GM12878 (cell line): Measurements from ENCODE around the gene KRTAP10-5. TPM values are rescaled to one million over a fixed set of nuclear protein-coding genes. Genes with fewer than 3 reads are reported as not detected.

Experiments
- ATAC-seq: fragments of 200-7000 bp; cut with Tn5 transposase; 3 replicates; pipeline ENCODE4 v1.9.1; 2020; ENCODE audit warnings: mild to moderate bottlenecking, moderate library complexity
- BruUV-seq: library from RNA; stranded (reverse); fragments of 400-500 nt; replicated peaks from 2 replicates; lab custom pipeline; 2021; lab: Mats Ljungman, UMichigan
- CTCF ChIA-PET: fragments of 300-600 bp; sonication (Branson Sonifier 250); formaldehyde crosslinking; extraction: SDS; loops from one replicate; lab custom pipeline; 2021; ENCODE audit warnings: inconsistent platforms; lab: Yijun Ruan, JAX
- POLR2A ChIA-PET: fragments of 350-600 bp; formaldehyde crosslinking; extraction: SDS; loops from one replicate; lab custom pipeline; 2021; ENCODE audit warnings: inconsistent platforms; lab: Charles Lee
- RAD21 ChIA-PET: fragments of 300-600 bp; sonication (Branson Sonifier 250); formaldehyde crosslinking; loops from one replicate; lab custom pipeline; 2023; ENCODE audit warnings: antibody characterized with exemption; ENCODE audit not compliant: unreplicated experiment; lab: Charles Lee
- SMC1A ChIA-PET: fragments of 300-600 bp; sonication (Branson Sonifier 250); formaldehyde crosslinking; loops from one replicate; lab custom pipeline; 2023; ENCODE audit not compliant: unreplicated experiment, uncharacterized antibody; lab: Charles Lee
- DNase-seq: peaks from one replicate; pipeline ENCODE4 v3.0.0-alpha.2; 2011; ENCODE audit warnings: low read depth, low spot score
- FAIRE-seq: peaks from 3 replicates; lab custom pipeline; 2011; peaks lifted over from hg19 to GRCh38; lab: Jason Lieb, UNC
- H2AFZ ChIP-seq: 2 replicates; pipeline ENCODE4 v1.6.0; 2011; ENCODE audit warnings: low read depth, low read length, control low read depth; ENCODE audit not compliant: control insufficient read depth
- H3K27ac ChIP-seq: 2 replicates; pipeline ENCODE4 v1.5.1; 2011; ENCODE audit warnings: control low read depth; ENCODE audit not compliant: control insufficient read depth, insufficient read depth
- H3K27me3 ChIP-seq, 2 experiments: replicated peaks in 1 of 2; 2 replicates each; pipeline versions ENCODE4 v1.6.0 to v1.6.1; 2011; ENCODE audit warnings: low read length in 1 of 2; ENCODE audit not compliant: control insufficient read depth in 2 of 2, insufficient read depth in 2 of 2
- H3K36me3 ChIP-seq, 2 experiments: 2 replicates each; pipeline ENCODE4 v1.5.1; 2011; ENCODE audit warnings: low read length in 1 of 2; ENCODE audit not compliant: control insufficient read depth in 2 of 2, insufficient read depth in 2 of 2
- H3K4me1 ChIP-seq: 2 replicates; pipeline ENCODE4 v1.6.1; 2011; ENCODE audit warnings: mild to moderate bottlenecking, low read length, moderate library complexity, mixed read lengths; ENCODE audit not compliant: control insufficient read depth, insufficient read depth
- H3K4me2 ChIP-seq: 2 replicates; pipeline ENCODE4 v1.6.0; 2011; ENCODE audit warnings: control low read depth; ENCODE audit not compliant: control insufficient read depth, insufficient read depth
- H3K4me3 ChIP-seq: fragments of 200-600 bp; sonication (generic); 2 replicates; pipeline ENCODE4 v1.5.1; 2016
- H3K79me2 ChIP-seq: 2 replicates; pipeline ENCODE4 v1.6.0; 2011; ENCODE audit warnings: low read length; ENCODE audit not compliant: control insufficient read depth, insufficient read depth
- H3K9ac ChIP-seq: 2 replicates; pipeline ENCODE4 v1.8.0; 2011; ENCODE audit warnings: low read length, control low read depth, mixed read lengths; ENCODE audit not compliant: control insufficient read depth, insufficient read depth
- H3K9me3 ChIP-seq: replicated peaks from 3 replicates; pipeline ENCODE4 v1.5.1; 2011; ENCODE audit warnings: mild to moderate bottlenecking, low read length; ENCODE audit not compliant: control insufficient read depth, insufficient read depth
- H4K20me1 ChIP-seq: 2 replicates; pipeline ENCODE4 v1.6.0; 2011; ENCODE audit not compliant: control insufficient read depth, insufficient read depth
- BCLAF1 ChIP-seq: fragments of 450-650 bp; IDR thresholded peaks from 2 replicates; pipeline ENCODE4 v1.6.1; 2017; ENCODE audit warnings: antibody characterized with exemption, mild to moderate bottlenecking, moderate library complexity
- CREM ChIP-seq: IDR thresholded peaks from 2 replicates; pipeline ENCODE4 v1.6.1; 2014; ENCODE audit warnings: antibody characterized with exemption, low read depth
- MXI1 ChIP-seq: fragments of 150-350 bp; IDR thresholded peaks from 2 replicates; pipeline ENCODE4 v1.6.1; 2011; ENCODE audit warnings: low read depth, mild to moderate bottlenecking, inconsistent platforms, low read length, improper control_type of control experiment
- ZNF687 ChIP-seq: fragments of 450-650 bp; IDR thresholded peaks from 2 replicates; pipeline ENCODE4 v1.6.1; 2017; ENCODE audit warnings: mild to moderate bottlenecking, moderate library complexity
- WGBS: methylation state at CpG from one replicate; pipeline ENCODE4 v1.1.6; 2016; ENCODE audit warnings: low lambda C conversion rate; ENCODE audit not compliant: insufficient replicate concordance, insufficient coverage; ENCODE audit errors: missing lambda C conversion rate; 5-methylcytosine and 5-hydroxymethylcytosine counted together
- in situ Hi-C: fragments of 300-500 bp; cut with MboI; formaldehyde crosslinking; loops from 9 replicates; pipeline ENCODE4 v1.14.3; 2018; ENCODE audit warnings: mixed read lengths
- intact Hi-C: fragments of 100-400 bp; cut with micrococcal nuclease; formaldehyde crosslinking; loops from one replicate; pipeline ENCODE4 v1.14.2; 2022; ENCODE audit not compliant: unreplicated experiment
- polyA plus RNA-seq, 11 experiments: library from polyadenylated mRNA; depleted of rRNA in 4 of 11; unstranded in 6 of 11; stranded (reverse) in 5 of 11; fragments of >200 nt; fragmentation: Nextera tagmentation in 4 of 11; fragmentation: Illumina TruSeq in 1 of 11; extraction: Ambion mirVana in 4 of 11; extraction: Trizol in 1 of 11; gene quantifications; 1 replicate in 1 of 11; 2 replicates in 10 of 11; pipeline versions ENCODE4 v1.2.1 to v1.2.3, GENCODE V29; 2011 to 2016; ENCODE audit warnings: inconsistent platforms in 2 of 11, missing spikeins in 2 of 11, low read depth in 1 of 11
- total RNA-seq, 4 experiments: library from RNA; depleted of rRNA in 3 of 4; stranded (reverse); fragments of >200 nt in 3 of 4; fragmentation: Illumina TruSeq in 1 of 4; extraction: Trizol in 1 of 4; gene quantifications; 2 replicates each; pipeline versions ENCODE4 v1.2.1 to v1.2.3, GENCODE V29; 2013 to 2021

The KRTAP10-5 gene
- total and polyA plus RNA-seq, 10 of the 15 experiments (the other 5 are each of a cell fraction or from before 2014, with no cell fraction given): not detected

- Histone ChIP-seq H3K36me3 (no peaks in the 10 kb centered on the region), H3K4me3 (no peak within 1 kb of the TSS), H4K20me1 (no peaks in the 10 kb centered on the region), H3K9ac (no peak within 1 kb of the TSS), H3K4me2 (no peak within 1 kb of the TSS), H3K4me1 (no peaks in the 10 kb centered on the region), H3K79me2 (no peaks in the 10 kb centered on the region), H3K27me3 (no peaks in the 10 kb centered on the region), H2AFZ (no peak within 1 kb of the TSS), H3K9me3 (peaks cover 2% of the 10 kb centered on the region; the same call in 1 of the 3 replicates), H3K27ac (no peak within 1 kb of the TSS)
- SMC1A ChIA-PET: no interaction called here
- intact Hi-C loops: no loop called here
- DNase-seq (no peak), FAIRE-seq (no peak), ATAC-seq (no peak)
- POLR2A ChIA-PET: no interaction called here
- RAD21 ChIA-PET: no interaction called here
- in situ Hi-C loops: no loop called here
- 45% methylated on average over 8 of the region's 8 CpGs for WGBS
- CTCF ChIA-PET: no interaction called here
- TF ChIP-seq CREM (no peak), BCLAF1 (no peak), ZNF687 (no peak), MXI1 (no peak)
- no TSS peak for BruUV-seq
Observed at GRCh38 chr21:44612029-44612486, 31.7 kb upstream of the KRTAP10-5 start, which contains the start of gene KRTAP10-8. Gene KRTAP10-8, plus strand, starts transcription at chr21:44612079. Its CDS starts 22 bp downstream, at chr21:44612101.
